ENCODE data around the gene MTPN. TPM values are rescaled to one million over a fixed set of nuclear protein-coding genes. Genes with fewer than 3 reads are reported as not detected.

MTPN gene
- polyA plus RNA-seq, 3 donors: 73.6 to 156 (median 142) TPM

DNA sequence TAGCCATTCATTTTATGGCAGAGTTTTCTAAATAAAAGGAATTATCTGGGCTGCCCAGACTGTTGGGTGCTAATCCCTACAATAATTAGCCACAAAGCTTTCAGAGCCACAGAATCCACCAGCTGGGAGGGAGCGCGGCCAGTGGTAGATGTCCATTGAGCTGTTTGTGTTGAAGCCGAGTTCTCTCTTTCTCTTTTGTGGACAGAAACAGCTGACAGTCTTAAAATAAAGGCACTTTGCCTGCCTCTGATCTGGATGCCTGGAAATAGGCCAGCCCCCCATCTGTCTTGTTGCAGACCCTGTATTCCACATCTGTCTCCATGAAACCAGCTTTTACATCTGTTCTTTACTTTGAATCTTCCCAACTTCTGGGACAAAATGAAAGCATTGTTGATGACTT, 66.1 kb downstream of the MTPN start:
- no peak overlapping the region for H3K9ac ChIP-seq (ENCODE audit: insufficient read depth, low read length, poor library complexity, severe bottlenecking)
- H3K79me2 ChIP-seq (ENCODE audit: insufficient read depth, low read length): no peaks in the 10 kb centered on the region
- H3K27me3 ChIP-seq (ENCODE audit: control insufficient read depth in 2 of 2, insufficient read depth in 2 of 2, low read length in 2 of 2): no peaks in the 10 kb centered on the region
- Mint-ChIP-seq H3K4me3 (no peak overlapping the region), H3K36me3 (no peaks in the 10 kb centered on the region), H3K9me3 (peaks cover 0 to 4% (median 1%) of the 10 kb centered on the region in 7 donors), H3K4me1 (peaks cover 4% of the 10 kb centered on the region), H3K27ac (no peak overlapping the region), H3K27me3 (ENCODE audit: low read depth in 3 of 3) (peaks cover 0 to 3% (median 3%) of the 10 kb centered on the region in 3 donors)
- no peaks in the 10 kb centered on the region for H3K4me1 ChIP-seq (ENCODE audit: control insufficient read depth in 1 of 2, insufficient read depth in 2 of 2, low read length in 2 of 2)
- H4K20me1 ChIP-seq (ENCODE audit: insufficient read depth, low read length): no peaks in the 10 kb centered on the region
- TF ChIP-seq, protein P1, sequence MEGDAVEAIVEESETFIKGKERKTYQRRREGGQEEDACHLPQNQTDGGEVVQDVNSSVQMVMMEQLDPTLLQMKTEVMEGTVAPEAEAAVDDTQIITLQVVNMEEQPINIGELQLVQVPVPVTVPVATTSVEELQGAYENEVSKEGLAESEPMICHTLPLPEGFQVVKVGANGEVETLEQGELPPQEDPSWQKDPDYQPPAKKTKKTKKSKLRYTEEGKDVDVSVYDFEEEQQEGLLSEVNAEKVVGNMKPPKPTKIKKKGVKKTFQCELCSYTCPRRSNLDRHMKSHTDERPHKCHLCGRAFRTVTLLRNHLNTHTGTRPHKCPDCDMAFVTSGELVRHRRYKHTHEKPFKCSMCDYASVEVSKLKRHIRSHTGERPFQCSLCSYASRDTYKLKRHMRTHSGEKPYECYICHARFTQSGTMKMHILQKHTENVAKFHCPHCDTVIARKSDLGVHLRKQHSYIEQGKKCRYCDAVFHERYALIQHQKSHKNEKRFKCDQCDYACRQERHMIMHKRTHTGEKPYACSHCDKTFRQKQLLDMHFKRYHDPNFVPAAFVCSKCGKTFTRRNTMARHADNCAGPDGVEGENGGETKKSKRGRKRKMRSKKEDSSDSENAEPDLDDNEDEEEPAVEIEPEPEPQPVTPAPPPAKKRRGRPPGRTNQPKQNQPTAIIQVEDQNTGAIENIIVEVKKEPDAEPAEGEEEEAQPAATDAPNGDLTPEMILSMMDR (IDR thresholded peaks at IDR 0.05): no peak
- WGBS (ENCODE audit: insufficient coverage): 100% methylated on average over 2 of the region's 3 CpGs
- H3K4me2 ChIP-seq (replicated peaks; ENCODE audit: extremely low read depth, low read length, poor library complexity, severe bottlenecking): no peak overlapping the region
- no peak for DNase-seq
- H3K36me3 ChIP-seq (replicated peaks in 1 of 2; ENCODE audit: control insufficient read depth in 1 of 2, insufficient read depth in 2 of 2, low read length in 2 of 2): no peaks in the 10 kb centered on the region
- H3K9me3 ChIP-seq (replicated peaks in 1 of 2; ENCODE audit: control insufficient read depth in 1 of 2, insufficient read depth in 1 of 2, low read length in 2 of 2): no peaks in the 10 kb centered on the region
- H2AFZ ChIP-seq (ENCODE audit: insufficient read depth, low read depth, low read length, poor library complexity, severe bottlenecking): no peak overlapping the region
- H3K27ac ChIP-seq (ENCODE audit: low read depth in 1 of 2, low read length in 2 of 2): no peak overlapping the region
- no peak overlapping the region for H3K4me3 ChIP-seq (replicated peaks in 1 of 3; ENCODE audit: low read depth in 2 of 3, low read length in 3 of 3)
- intact Hi-C loops (cut with micrococcal nuclease): no loop called here

DNA sequence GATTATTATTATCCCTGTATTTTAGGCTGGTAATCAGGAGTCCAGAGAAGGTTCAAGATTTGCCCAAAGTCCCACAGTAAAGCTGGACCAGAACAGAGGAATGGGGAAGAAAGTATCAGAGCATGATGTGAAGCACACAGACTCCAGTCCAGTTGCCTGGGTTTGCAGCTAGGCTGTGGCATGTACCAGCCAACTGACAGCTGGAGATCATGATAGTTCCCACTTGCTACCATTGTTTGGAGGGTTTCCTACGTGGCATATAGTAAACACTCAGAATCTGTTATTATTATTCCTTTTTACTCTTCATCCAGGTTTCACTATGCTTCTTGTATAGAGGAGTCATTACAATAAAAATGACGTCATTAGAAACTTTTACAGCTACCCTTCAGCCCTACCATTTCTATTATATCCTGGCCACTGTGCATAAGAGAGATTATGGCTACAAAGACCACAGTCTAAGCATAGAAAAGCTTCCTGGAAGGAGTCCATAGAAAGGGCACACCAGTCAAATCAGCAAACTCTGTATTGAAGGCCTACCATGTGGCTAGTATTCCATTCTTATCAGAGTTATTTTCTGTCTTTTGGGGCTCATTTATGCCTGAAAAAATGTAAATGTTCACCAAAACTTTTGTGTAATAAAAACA, 66.6 kb downstream of the MTPN start:
- Histone ChIP-seq H3K79me2 (ENCODE audit: insufficient read depth, low read length) (no peaks in the 10 kb centered on the region), H3K4me1 (ENCODE audit: control insufficient read depth in 1 of 2, insufficient read depth in 2 of 2, low read length in 2 of 2) (no peaks in the 10 kb centered on the region), H2AFZ (ENCODE audit: insufficient read depth, low read depth, low read length, poor library complexity, severe bottlenecking) (no peak overlapping the region), H4K20me1 (ENCODE audit: insufficient read depth, low read length) (no peaks in the 10 kb centered on the region), H3K4me3 (replicated peaks in 1 of 3; ENCODE audit: low read depth in 2 of 3, low read length in 3 of 3) (no peak overlapping the region), H3K9me3 (replicated peaks in 1 of 2; ENCODE audit: control insufficient read depth in 1 of 2, insufficient read depth in 1 of 2, low read length in 2 of 2) (no peaks in the 10 kb centered on the region), H3K27ac (ENCODE audit: low read depth in 1 of 2, low read length in 2 of 2) (no peak overlapping the region), H3K4me2 (replicated peaks; ENCODE audit: extremely low read depth, low read length, poor library complexity, severe bottlenecking) (no peak overlapping the region), H3K36me3 (replicated peaks in 1 of 2; ENCODE audit: control insufficient read depth in 1 of 2, insufficient read depth in 2 of 2, low read length in 2 of 2) (no peaks in the 10 kb centered on the region), H3K27me3 (ENCODE audit: control insufficient read depth in 2 of 2, insufficient read depth in 2 of 2, low read length in 2 of 2) (no peaks in the 10 kb centered on the region), H3K9ac (ENCODE audit: insufficient read depth, low read length, poor library complexity, severe bottlenecking) (no peak overlapping the region)
- H3K9me3 Mint-ChIP-seq: peaks cover 0 to 3% (median 0%) of the 10 kb centered on the region in 7 donors
- intact Hi-C loops (cut with micrococcal nuclease): no loop called here
- no peak for DNase-seq
- H3K4me1 Mint-ChIP-seq: peaks cover 4% of the 10 kb centered on the region
- H3K27me3 Mint-ChIP-seq (ENCODE audit: low read depth in 3 of 3): peaks cover 0 to 3% (median 3%) of the 10 kb centered on the region in 3 donors
- TF ChIP-seq, protein P1 (IDR thresholded peaks at IDR 0.05): no peak
- H3K4me3 Mint-ChIP-seq: no peak overlapping the region
- H3K36me3 Mint-ChIP-seq: no peaks in the 10 kb centered on the region
- WGBS (ENCODE audit: insufficient coverage): no CpG with 5 or more reads among the region's 2 CpGs
- H3K27ac Mint-ChIP-seq: no peak overlapping the region

All from CD14-positive monocyte (primary cell).